ENCODE results near the gene GYS2.

GRCh38 chr12:21644516-21644915, 39.9 kb upstream of the GYS2 start:
- no peak for TF ChIP-seq REST (IDR thresholded peaks at IDR 0.05; ENCODE audit: insufficient read depth in 1 of 2, low read depth in 2 of 2, low read length in 2 of 2)
- no peak for TF ChIP-seq POLR2AphosphoS5 (IDR thresholded peaks at IDR 0.05; ENCODE audit: low read depth, low read length)
- TF ChIP-seq TAF1 (IDR thresholded peaks at IDR 0.05; ENCODE audit: borderline replicate concordance, insufficient read depth, low read length): no peak
- TF ChIP-seq FOXP2 (optimal IDR thresholded peaks at IDR 0.05; ENCODE audit: borderline replicate concordance, extremely low read depth, extremely low read length, insufficient read depth): no peak

Data from PFSK-1 (cell line).